Osteoblast (primary cell): Measurements from ENCODE around the gene CLK3. TPM values are rescaled to one million over a fixed set of nuclear protein-coding genes. Genes with fewer than 3 reads are reported as not detected.

Experiments used
- DNase-seq: peaks from one replicate; pipeline ENCODE4 v3.0.0; 2011; ENCODE audit warnings: low spot score, mixed read lengths; ENCODE audit not compliant: insufficient read length; ENCODE audit errors: missing footprints
- H2AFZ ChIP-seq: 2 replicates; pipeline ENCODE4 v1.6.0; 2011; ENCODE audit warnings: mild to moderate bottlenecking, low read length
- H3K27ac ChIP-seq: 2 replicates; pipeline ENCODE4 v1.5.1; 2011; ENCODE audit warnings: mild to moderate bottlenecking, low read depth, low read length, moderate library complexity
- H3K27me3 ChIP-seq: 2 replicates; pipeline ENCODE4 v1.6.0; 2012; ENCODE audit warnings: mild to moderate bottlenecking, control low read depth, inconsistent platforms, low read length, moderate library complexity; ENCODE audit not compliant: insufficient read depth
- H3K36me3 ChIP-seq: 2 replicates; pipeline ENCODE4 v1.5.1; 2011; ENCODE audit warnings: mild to moderate bottlenecking, low read length, control low read depth, moderate library complexity; ENCODE audit not compliant: insufficient read depth
- H3K4me1 ChIP-seq: 2 replicates; pipeline ENCODE4 v1.5.1; 2011; ENCODE audit warnings: mild to moderate bottlenecking, low read length, control low read depth, moderate library complexity; ENCODE audit not compliant: insufficient read depth
- H3K4me2 ChIP-seq: 2 replicates; pipeline ENCODE4 v1.6.0; 2011; ENCODE audit warnings: mild to moderate bottlenecking, low read length; ENCODE audit not compliant: insufficient read depth
- H3K4me3 ChIP-seq: fragments of 200-600 bp; sonication (generic); 3 replicates; pipeline ENCODE4 v1.5.1; 2012; ENCODE audit warnings: mild to moderate bottlenecking, low read length, inconsistent platforms; ENCODE audit not compliant: insufficient read depth
- H3K79me2 ChIP-seq: 2 replicates; pipeline ENCODE4 v1.6.0; 2012; ENCODE audit warnings: mild to moderate bottlenecking, low read length, control low read depth, inconsistent platforms; ENCODE audit not compliant: insufficient read depth
- H3K9me3 ChIP-seq: 2 replicates; pipeline ENCODE4 v1.5.1; 2011; ENCODE audit warnings: low read depth, low read length, control low read depth
- H4K20me1 ChIP-seq: 2 replicates; pipeline ENCODE4 v1.6.0; 2012; ENCODE audit warnings: mild to moderate bottlenecking, low read length, control low read depth; ENCODE audit not compliant: insufficient read depth
- CTCF ChIP-seq: IDR thresholded peaks from 2 replicates; pipeline ENCODE4 v1.5.1; 2011; ENCODE audit warnings: mild to moderate bottlenecking, low read depth, low read length, moderate library complexity; ENCODE audit errors: extremely low read depth
- total RNA-seq: library from RNA; depleted of rRNA; stranded (reverse); fragments of >200 nt; gene quantifications from 2 replicates; pipeline ENCODE4 v1.2.3, GENCODE V29; 2012

Gene CLK3
- total RNA-seq, 1 donor, result 47.0 TPM

DNA sequence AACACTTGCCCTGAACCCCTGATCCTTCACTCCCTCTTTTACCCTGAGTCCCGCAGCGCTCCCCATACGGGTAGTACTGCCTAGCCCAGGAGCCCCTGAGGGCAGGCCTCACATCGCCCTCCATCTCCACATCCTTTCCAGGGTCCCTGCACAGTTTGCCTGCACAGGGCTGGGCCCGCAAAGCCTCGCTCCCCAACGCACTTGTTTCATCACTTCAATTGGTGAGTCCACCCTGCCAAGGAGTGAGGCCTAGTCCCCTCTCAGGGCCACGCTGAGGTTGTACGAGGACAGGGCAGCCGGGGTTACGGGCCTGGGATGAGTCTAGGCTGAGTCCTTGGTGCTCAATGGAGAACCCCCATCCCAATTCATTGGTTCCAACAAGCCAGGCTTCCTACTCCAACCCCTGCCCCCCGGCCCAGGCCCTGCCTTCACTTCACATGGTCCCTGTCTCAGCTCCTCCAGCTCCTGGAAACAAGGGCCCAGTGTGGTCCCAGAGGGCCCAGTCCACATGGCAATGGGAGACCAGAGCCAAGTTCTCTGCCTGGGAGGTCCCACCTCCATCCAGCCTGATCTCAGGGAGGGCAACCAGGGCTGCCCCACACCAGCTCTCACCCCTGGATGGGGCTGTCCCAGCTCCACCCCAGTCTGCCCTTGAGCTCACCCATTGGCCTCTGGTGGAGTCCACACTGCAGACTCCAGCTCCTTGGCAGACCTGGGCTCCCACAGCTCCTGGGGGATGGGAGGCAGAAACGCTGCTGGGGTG is 12.4 kb upstream of the CLK3 start:
- H3K4me2 ChIP-seq, result no peak overlapping the region
- DNase-seq, result peak; percentile 77
- H3K36me3 ChIP-seq, result no peaks in the 10 kb centered on the region
- TF ChIP-seq CTCF, result no peak
- H2AFZ ChIP-seq, result no peak overlapping the region
- peaks cover 4% of the 10 kb centered on the region for H3K27me3 ChIP-seq
- no peak overlapping the region for H3K27ac ChIP-seq
- peaks cover 15% of the 10 kb centered on the region for H3K79me2 ChIP-seq
- H4K20me1 ChIP-seq, result peaks cover 11% of the 10 kb centered on the region
- H3K4me1 ChIP-seq, result peaks cover 12% of the 10 kb centered on the region
- no peak overlapping the region for H3K4me3 ChIP-seq
- H3K9me3 ChIP-seq, result no peaks in the 10 kb centered on the region

GRCh38 chr15:74603789-74604705 is 11.6 kb upstream of the CLK3 start:
- peaks cover 11% of the 10 kb centered on the region for H4K20me1 ChIP-seq
- no peaks in the 10 kb centered on the region for H3K9me3 ChIP-seq
- DNase-seq, result peak; percentile 53
- peaks cover 8% of the 10 kb centered on the region for H3K4me1 ChIP-seq
- H3K79me2 ChIP-seq, result peaks cover 9% of the 10 kb centered on the region
- TF ChIP-seq CTCF, result no peak
- no peaks in the 10 kb centered on the region for H3K36me3 ChIP-seq
- H3K4me3 ChIP-seq, result no peak overlapping the region
- H3K4me2 ChIP-seq, result no peak overlapping the region
- no peak overlapping the region for H3K27ac ChIP-seq
- no peak overlapping the region for H2AFZ ChIP-seq
- H3K27me3 ChIP-seq, result peaks cover 8% of the 10 kb centered on the region

GRCh38 chr15:74604983-74605794 is 10.4 kb upstream of the CLK3 start:
- H4K20me1 ChIP-seq, result peaks cover 6% of the 10 kb centered on the region
- no peaks in the 10 kb centered on the region for H3K4me1 ChIP-seq
- no peak for TF ChIP-seq CTCF

More at GRCh38 chr15:74604983-74605794, 10.4 kb upstream of the CLK3 start:
- Histone ChIP-seq H3K27ac (no peak overlapping the region), H3K36me3 (no peaks in the 10 kb centered on the region), H3K27me3 (peaks cover 8% of the 10 kb centered on the region), H2AFZ (no peak overlapping the region), H3K9me3 (no peaks in the 10 kb centered on the region), H3K4me3 (no peak overlapping the region), H3K79me2 (no peaks in the 10 kb centered on the region), H3K4me2 (no peak overlapping the region)
- peak; percentile 52 for DNase-seq
